ENCODE results near the gene FN3K.

The FN3K gene

DNA sequence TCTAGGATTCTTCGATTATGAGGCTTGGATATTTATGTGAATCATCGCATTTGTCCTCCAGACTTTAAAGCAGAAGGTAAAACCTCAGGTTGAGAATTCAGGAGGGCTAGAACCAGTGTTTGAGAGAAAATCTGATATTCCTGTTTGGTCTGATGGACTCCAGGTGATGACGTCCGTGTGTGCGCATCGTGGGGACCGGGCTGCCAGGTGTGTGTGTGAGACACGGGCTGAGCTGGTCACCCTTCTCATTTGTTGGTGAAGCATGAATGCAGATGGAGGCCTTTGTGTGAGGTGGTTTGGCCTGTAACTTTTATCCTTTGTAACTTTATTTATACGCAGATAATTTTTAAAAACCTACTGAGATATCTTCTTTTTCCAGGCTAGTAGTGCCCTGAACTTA is 61.6 kb downstream of the FN3K start:
- no peak for DNase-seq

- DNase-seq = no peak
Measured at GRCh38 chr17:82798752-82799151, 63.3 kb downstream of the FN3K start.

DNA sequence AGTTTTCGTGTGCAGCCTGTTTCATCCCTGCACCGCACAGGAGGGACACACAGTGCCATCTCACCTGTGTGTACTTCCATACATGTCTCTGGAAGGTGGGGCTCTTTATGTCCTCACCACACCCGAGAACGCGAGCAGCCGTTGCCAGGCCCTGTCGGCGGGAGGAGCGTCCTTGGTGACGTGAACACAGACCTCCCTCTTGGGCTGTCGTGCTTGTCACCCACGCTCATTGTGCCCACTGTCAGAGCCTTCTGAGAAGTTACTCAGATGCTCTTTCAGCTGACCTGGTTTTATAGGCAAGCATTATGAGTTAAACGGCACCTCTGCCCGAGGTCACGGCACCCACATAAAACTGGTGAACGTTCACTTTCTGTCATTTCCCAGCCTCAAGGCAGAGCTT is 64.2 kb downstream of the FN3K start:
- no peak for DNase-seq

Data from CD4-positive, alpha-beta T cell treated with Interleukin-10 for 1 hour (primary cell).